ENCODE data around the gene PKP2.

- no peak for TF ChIP-seq CTCF (IDR thresholded peaks at IDR 0.05)
- no peak for TF ChIP-seq POLR2A (IDR thresholded peaks at IDR 0.05)
Observed at GRCh38 chr12:32765906-32766305, 130.7 kb downstream of the PKP2 start.
